ENCODE measurements around the gene CARD14.
"Not testable (repeated sequence)": the region's sequence is repeated elsewhere in the genome, so short reads cannot be mapped to it uniquely, and the experiment has no call there.

Gene CARD14

GRCh38 chr17:80223838-80224497 lies 54.1 kb downstream of the CARD14 start:
- no peak for DNase-seq (ENCODE audit: low read depth in 2 of 2)

GRCh38 chr17:80224683-80225082 lies 54.9 kb downstream of the CARD14 start:
- DNase-seq (ENCODE audit: low read depth in 2 of 2), result no peak

- no peak for DNase-seq (ENCODE audit: low read depth in 2 of 2)
Observed at GRCh38 chr17:80225230-80225629, 55.4 kb downstream of the CARD14 start.

GRCh38 chr17:80227156-80227555 lies 57.3 kb downstream of the CARD14 start:
- DNase-seq (ENCODE audit: low read depth in 2 of 2), result no peak

DNA sequence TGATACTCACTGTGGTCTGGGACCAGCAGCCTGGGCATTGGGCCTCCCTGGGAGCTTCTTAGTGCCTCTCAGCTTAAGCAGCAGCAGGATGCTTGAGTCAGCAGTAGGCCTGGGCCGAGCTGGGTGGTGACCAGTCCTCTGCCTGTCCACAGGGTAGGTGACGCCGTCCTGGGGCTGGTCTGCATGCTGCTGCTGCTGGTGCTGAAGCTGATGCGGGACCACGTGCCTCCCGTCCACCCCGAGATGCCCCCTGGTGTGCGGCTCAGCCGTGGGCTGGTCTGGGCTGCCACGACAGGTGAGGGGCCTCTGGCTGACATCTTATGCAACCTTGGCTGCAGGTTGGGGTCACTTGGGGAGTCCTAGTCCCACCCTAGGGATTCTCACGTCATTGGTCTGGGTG lies 57.8 kb downstream of the CARD14 start:
- DNase-seq (ENCODE audit: low read depth in 2 of 2), result no peak

GRCh38 chr17:80228477-80228876 lies 58.6 kb downstream of the CARD14 start:
- DNase-seq (ENCODE audit: low read depth in 2 of 2), result no peak

GRCh38 chr17:80229011-80229410 lies 59.2 kb downstream of the CARD14 start:
- no peak for DNase-seq (ENCODE audit: low read depth in 2 of 2)

DNA sequence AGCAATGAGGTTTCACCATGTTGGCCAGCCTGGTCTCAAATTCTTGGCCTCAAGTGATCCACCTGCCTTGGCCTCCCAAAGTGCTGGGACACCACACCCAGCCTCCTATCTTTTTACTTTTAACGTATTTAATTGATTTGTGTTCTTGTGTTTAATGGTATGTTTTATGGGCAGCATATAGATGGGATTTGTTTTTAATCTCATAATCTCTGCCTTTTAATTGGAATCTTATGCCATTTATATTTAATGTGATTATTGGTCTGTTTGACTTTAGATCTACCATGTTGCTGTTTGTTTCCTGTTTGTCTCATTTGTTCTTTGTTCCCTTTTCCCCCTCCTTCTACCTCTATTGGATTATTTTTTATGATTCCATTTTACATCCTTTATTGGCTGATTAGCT lies 62.6 kb downstream of the CARD14 start:
- DNase-seq (ENCODE audit: low read depth in 2 of 2), result no peak

- no peak for DNase-seq (ENCODE audit: low read depth in 2 of 2)
Observed at GRCh38 chr17:80233202-80233601, 63.4 kb downstream of the CARD14 start.

DNA sequence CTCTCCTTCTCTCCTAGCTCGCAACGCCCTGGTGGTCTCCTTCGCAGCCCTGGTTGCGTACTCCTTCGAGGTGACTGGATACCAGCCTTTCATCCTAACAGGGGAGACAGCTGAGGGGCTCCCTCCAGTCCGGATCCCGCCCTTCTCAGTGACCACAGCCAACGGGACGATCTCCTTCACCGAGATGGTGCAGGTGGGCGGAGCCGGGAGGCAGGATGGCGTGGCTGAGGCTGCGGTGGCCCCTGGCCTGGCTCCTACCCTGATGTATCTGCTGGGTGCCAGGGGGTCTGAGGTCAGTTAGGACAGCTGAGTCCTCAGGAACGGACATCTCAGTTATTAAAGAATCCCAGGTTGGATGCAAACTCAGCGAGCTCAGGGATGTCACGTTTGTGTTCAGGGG lies 67.1 kb downstream of the CARD14 start:
- DNase-seq (ENCODE audit: low read depth in 2 of 2), result no peak

GRCh38 chr17:80237386-80237785 lies 67.6 kb downstream of the CARD14 start:
- no peak for DNase-seq (ENCODE audit: low read depth in 2 of 2)

DNA sequence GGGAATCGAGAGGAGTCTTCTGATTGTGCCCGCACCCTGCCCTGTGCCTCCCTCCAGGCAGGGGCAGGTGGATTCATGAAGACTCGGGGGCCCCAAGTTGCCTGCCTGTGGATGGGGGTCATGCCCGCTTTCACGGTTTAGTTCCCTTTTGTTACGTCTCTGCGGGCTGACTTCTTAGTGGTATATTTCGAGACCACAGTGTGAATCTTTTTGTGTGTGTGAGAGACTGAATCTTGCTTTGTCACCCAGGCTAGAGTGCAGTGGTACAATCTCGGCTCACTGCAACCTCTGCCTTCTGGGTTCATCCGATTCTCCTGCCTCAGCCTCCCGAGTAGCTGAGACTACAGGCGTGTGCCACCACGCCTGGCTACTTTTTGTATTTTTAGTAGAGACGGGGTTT lies 72.7 kb downstream of the CARD14 start:
- no peak for DNase-seq (ENCODE audit: low read depth in 2 of 2)

DNA sequence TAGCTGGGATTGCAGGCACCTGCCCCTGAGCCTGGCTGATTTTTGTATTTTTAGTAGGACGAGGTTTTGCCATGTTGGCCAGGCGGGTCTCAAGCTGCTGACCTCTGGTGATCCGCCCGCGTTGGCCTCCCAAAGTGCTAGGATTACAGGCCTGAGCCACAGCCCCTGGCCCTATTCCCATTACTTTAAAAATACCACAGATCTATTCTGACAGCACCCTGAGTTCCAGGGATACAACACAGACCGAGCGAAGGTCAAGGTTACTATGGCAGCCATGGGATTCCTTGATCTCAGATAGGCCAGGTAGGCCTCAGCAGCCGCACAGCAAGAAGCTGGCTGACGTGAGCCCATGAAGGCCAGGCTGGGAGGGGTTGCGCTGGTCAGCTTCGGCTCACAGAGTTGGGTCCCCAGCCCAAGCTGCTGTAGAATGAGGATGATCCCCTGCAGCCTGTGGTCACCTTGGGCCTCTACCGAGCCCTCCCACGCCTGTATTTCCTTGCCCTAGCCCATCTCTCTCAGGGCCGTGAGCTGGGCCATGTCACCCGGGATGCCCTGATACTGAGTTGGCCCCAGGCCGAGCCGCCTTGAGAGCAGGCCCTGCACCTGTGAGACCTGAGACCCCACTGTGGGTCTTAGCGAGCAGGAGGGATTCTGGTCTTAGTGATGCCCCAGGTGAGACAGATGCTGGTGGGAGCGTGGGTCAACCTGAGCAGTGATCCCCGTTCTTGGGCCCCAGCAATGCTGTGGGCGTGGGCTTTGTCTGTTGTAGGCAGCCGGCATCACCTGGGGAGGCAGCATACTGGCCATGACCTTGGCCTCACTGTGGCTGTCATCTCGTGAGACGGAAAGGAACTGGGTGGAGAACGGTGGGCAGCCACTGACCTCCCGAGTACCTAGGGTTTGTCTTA lies 74.0 kb downstream of the CARD14 start:
- no peak for DNase-seq (ENCODE audit: low read depth in 2 of 2)

- DNase-seq (ENCODE audit: low read depth in 2 of 2), result not testable (repeated sequence)
Observed at GRCh38 chr17:80244448-80244847, 74.6 kb downstream of the CARD14 start.

DNA sequence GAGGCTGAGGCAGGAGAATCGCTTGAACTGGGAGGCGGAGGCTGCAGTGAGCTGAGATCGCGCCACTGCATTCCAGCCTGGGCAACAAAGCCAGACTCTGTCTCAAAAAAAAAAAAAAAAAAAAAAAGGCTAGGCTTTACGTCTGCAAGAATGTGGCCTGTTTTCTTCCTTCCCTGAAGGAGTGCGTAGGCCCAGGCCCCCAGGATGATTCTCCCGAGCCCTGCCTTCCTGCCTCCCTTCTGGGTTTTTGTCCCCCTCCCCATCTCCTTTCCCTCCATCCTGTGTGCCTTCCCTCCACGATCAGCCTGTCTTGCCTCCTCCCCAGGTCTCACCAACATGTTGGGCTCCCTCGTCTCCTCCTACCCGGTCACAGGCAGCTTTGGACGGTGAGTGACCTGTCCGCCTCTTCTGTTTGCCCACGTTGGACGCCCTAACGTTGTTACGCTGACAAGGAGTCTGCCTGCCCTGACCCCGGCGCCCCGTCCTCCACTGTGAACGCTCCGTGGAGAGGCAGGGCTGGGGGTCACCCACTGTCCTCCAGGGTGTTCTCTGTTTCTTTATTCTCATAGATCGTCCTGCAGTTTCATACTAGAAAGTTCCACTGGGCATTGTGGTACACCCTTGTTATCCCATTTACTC lies 75.2 kb downstream of the CARD14 start:
- no peak for DNase-seq (ENCODE audit: low read depth in 2 of 2)

GRCh38 chr17:80245566-80246265 lies 75.9 kb downstream of the CARD14 start:
- DNase-seq (ENCODE audit: low read depth in 2 of 2), result no peak

DNA sequence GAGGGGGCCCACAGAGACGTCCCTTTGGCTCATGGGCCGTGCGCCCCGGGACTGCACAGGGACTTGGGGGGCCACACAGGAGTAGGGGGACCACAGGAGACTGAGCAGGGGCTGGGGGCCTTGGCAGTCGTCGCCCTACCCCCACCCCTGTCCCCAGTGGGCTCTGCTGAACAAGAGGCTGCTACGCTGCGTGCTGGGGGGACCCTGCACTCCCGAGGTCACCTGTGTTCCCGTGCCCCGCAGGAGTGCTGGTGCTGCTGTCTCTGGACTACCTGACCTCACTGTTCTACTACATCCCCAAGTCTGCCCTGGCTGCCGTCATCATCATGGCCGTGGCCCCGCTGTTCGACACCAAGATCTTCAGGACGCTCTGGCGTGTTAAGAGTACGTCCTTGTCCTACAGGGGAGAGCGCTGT lies 76.4 kb downstream of the CARD14 start:
- DNase-seq (ENCODE audit: low read depth in 2 of 2), result no peak

DNA sequence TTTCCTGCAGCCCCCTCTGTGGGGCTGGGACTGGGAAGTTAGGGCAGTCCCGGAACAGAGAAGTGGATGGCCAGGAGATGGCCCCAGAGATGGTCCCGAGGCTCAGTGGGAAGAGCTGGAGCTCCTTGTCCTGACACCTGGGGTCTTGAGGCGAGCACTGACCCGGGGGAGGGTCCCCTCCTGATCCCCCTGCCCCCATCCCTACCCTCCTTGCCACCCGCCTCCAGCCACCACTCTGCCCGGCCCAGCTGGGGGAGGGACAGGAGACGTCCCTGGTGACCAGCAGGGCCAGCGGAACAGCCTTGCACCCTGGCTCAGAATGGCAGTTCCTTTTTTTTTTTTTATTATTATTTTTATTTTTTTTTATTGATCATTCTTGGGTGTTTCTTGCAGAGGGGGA lies 76.9 kb downstream of the CARD14 start:
- DNase-seq (ENCODE audit: low read depth in 2 of 2), result no peak

DNA sequence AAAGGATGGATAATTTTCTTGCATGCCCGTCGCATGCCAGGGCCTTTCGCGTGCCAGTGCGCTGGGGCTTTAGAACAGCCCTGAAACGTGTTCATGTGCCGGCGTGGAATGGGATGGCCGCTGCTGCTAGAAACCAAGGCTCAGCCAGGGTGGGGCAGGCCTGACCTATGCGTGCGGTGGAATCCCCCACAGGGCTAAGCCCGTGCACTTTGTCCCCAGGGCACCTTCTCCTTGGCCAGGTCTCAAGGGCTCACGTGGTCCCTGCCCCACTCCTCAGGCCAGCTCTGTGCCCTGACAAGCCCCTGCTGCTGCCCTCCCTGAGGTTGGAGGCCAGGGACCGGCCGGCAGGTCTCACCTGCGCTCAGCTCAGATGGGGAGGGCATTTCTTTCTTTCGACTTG lies 77.7 kb downstream of the CARD14 start:
- DNase-seq (ENCODE audit: low read depth in 2 of 2), result no peak

DNA sequence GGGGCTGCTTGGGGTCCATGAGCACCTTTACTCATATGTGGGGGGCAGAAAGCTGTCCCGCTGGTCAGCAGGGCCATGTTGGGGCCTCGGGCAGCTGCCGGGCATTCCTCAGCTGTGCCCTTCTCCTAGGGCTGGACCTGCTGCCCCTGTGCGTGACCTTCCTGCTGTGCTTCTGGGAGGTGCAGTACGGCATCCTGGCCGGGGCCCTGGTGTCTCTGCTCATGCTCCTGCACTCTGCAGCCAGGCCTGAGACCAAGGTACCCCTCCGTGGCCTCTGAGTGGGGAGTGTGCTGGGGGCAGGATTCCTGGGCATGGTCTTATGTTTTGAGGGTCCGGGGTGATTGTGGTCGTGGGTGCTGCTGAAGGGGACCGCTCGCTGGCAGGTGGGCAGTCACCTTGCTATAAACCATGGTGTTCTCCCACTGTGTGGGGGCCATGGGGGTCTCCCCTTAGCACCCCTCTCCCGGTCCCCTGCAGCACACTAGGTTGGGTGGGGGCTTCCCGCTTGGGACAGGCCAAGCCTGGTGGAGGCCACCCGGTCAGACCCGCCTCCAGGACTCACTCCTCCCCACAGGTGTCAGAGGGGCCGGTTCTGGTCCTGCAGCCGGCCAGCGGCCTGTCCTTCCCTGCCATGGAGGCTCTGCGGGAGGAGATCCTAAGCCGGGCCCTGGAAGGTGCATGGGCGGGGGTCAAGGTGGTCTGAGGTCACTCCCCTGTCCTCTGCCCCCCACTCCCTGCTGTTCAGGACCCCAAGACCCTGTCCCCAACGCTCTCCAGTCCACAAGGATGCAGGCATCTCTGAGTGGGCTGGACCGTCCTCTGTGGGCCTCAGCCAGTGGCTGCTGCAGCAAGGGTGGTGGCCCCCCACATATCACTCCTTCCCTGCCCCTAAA lies 78.4 kb downstream of the CARD14 start:
- no peak for DNase-seq (ENCODE audit: low read depth in 2 of 2)
